Measurements from ENCODE around the gene IER5L.
"Not testable (repeated sequence)": the region's sequence is repeated elsewhere in the genome, so short reads cannot be mapped to it uniquely, and the experiment has no call there.

IER5L gene

DNA sequence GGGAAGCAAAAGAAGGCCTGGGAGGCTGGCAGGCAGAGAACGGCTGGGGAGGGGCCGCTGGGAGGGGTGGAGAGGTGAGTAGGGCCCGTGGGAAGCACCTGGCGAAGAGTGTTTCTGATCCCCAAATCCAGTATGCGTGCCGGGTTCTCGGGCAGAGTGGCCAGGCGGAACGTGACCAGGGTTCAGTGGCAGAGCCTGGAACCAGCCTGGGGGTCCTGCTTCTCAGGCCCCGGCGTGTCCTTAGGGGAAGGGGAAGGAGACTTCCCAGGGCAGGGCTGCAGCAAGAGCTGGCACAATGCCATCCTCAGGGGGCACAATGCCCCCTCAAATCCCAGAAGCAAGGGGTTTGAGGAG is 25.5 kb upstream of the IER5L start:
- in situ Hi-C loops (cut with MboI; ENCODE audit: low sequenced_read_pairs) = no loop called here

DNA sequence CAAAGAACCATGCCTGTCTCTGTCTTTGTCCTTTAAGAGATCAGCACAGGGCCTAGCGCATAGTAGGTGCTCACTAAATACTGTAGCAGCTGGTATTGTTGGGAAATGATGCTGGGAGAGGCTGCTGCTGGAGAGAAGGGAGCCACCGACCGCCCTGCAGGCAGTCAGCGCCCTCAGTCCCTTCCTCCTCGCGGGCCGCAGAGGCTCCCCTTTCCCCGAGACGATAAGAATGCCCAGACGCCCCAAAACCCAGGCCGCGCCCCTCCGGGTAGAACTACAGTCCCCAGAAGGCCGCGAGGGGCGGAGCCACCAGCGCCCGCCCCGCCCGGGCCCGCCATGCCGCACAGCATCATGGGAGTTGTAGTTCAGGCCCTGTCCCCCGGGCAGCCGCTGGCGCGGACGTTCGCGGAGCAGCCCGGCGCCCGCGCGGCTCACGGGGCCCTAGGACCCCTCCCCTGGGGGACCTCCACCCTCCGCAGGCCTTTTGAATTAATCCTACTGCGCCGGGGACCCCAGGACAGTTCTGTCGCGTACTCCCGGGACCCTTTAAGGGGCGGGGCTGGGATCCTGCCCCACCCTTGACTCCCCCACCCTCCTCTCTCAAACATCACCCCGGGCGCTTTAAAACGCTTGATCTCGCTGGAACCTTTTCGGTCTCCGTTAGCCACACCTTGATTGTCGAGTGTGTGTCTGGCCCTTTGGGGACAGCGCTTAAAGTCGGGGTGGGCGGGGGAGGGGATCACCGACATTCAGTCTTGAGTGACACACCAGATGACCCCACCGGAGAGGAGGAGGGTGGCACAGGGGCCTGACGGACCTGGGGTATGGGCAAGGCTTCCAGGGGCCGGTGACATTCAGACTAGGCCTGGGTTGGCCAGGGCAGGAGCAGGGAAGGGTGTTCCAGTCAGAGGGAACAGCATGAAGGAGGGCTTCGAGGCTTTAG is 24.8 kb upstream of the IER5L start:
- in situ Hi-C loops (cut with MboI; ENCODE audit: low sequenced_read_pairs) = no loop called here

DNA sequence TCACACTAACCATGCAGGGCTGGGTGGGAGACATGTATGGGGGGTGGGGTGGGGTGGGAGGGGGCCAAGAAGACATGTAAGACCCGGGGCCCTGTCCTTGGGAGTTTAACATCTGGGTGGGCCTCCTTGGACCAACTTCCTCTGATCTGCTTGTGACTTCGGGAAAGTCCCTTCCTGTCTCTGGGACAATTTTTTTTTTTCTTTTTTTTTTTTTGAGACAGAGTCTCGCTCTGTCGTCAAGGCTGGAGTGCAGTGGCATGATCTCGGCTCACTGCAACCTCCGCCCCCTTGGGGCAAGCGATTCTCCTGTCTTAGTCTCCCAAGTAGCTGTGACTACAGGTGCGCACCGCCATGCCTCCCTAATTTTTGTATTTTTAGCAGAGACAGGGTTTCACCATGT is 23.8 kb upstream of the IER5L start:
- in situ Hi-C loops (cut with MboI; ENCODE audit: low sequenced_read_pairs) = no loop called here

DNA sequence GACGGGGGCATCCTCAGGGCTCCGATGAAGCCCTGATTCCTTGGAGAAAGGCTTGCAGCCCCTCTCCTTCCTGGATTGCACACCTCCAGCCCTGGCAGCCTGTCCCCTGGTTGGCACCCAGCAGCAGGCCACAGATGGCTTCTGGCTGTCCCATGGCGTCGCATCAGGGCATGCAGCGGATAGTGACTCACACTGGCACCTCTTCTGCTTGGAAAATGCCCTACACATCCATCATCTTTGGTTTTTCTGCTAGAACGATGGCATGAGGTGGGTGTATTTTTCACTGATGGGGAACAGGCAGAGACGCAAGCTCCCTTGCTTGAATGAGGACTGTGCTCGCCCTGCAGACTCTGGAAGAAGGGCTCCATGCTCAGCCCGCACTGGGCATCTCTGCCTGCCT is 23.2 kb upstream of the IER5L start:
- in situ Hi-C loops (cut with MboI; ENCODE audit: low sequenced_read_pairs) = no loop called here

DNA sequence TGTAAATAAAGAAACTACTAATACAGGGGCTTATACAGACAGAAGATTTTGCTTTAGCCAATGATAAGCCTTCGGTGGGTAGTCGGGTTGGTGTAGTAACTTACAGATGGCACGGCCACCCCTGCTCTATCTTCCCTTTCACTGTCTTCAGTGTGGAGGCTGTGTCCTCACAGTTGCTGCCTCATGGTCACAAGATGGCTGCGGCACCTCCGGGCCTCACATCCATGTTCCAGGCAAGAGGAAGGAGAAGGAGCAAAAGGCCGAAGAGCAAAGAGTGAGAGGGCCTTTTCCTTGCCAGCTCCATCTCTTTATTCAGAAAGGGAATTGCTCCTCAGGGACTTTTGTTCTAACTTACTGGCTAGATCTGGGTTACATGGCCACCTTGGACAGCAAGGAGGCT is 22.2 kb upstream of the IER5L start:
- in situ Hi-C loops (cut with MboI; ENCODE audit: low sequenced_read_pairs) = no loop called here

DNA sequence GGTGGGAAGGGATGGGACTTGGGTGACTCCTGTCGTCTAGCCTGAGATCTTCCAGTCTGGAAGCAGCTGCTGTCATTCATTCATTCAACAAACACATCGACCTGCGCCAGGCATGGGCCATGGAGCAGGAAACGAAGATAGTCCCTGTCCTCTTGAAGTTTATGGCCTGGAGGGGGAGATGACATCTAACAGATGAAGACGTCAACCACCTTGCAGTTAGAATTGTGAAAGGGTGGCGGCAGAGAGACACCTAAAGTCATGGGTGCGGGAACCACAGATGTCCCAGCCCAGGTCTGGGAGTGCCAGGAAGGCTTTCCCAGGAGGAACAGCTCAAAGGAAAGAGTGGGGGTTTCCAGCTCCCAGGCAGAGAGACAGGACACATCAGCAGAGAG is 21.0 kb upstream of the IER5L start:
- in situ Hi-C loops (cut with MboI; ENCODE audit: low sequenced_read_pairs) = no loop called here

GRCh38 chr9:129198319-129199043 is 20.4 kb upstream of the IER5L start:
- in situ Hi-C loops (cut with MboI; ENCODE audit: low sequenced_read_pairs) = no loop called here

DNA sequence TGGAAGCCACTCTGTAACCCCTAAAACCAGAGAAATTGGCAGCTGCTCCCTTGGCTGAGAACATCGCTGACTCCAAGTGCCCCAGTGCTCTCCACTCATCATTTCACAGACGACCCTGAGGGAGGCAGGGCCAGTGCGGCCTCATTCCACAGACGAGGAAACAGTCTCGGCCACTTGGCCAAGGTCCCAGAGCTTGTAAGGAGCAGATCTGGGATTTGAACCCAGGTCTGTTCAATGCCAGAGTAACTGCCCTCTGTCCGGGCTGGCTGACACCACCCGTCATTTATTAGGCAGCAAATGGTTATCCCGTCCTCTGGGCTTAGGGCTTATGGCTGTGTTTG is 19.9 kb upstream of the IER5L start:
- in situ Hi-C loops (cut with MboI; ENCODE audit: low sequenced_read_pairs) = no loop called here

DNA sequence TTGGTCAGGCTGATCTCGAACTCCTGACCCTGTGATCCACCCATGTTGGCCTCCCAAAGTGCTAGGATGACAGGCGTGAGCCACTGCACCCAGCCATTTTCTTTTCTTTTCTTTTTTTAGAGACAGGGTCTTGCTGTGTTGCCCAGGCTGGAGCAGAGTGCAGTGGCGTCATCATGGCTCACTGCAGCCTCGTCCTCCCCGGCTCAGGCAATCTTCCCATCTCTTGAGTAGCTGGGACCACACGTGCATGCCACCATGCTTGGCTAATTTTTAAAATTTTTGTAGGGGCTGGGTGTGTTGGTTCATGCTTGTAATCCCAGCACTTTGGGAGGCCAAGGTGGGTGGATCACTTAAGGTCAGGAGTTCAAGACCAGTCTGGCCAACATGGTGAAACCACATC is 19.0 kb upstream of the IER5L start:
- in situ Hi-C loops (cut with MboI; ENCODE audit: low sequenced_read_pairs) = not testable (repeated sequence)

DNA sequence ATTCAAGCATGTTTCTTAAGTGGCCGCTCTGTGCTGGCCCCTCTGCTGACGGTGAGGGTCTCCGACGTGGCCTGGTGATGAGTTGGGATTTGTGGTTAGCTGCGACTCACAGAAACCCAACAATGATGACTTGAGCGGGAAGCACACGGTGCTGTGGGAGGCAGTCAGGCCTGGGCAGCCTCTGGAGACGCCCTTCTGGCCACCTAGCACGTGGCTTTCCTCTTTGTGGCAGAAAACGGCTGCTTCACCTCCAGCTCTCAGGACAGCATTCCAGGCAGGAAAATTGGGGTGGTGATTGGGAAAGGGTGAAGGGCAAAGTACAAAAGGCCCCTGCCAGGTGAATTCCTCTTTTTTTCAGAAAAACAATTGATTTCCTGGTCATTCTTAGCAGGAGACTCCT is 17.5 kb upstream of the IER5L start:
- in situ Hi-C loops (cut with MboI; ENCODE audit: low sequenced_read_pairs) = no loop called here

DNA sequence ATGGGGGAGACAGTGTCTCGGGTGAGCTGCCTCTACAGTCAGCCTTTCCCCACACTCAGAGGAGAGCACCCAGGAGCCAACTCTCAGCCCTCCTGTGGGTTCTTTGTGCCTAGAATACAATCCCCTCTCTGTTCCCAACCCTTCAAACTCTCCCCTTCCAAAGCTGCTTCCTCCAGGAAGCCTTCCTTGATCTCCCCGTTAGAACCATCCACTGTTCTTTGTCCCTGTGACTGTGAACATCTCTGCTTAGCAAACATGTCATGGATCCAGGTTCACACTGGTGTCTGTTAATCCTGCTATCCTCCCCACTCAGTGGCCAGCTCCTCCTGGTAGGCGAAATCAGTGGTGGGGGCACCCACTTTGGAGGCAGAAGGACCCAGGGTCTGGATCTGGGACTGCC is 16.2 kb upstream of the IER5L start:
- in situ Hi-C loops (cut with MboI; ENCODE audit: low sequenced_read_pairs) = no loop called here

- in situ Hi-C loops (cut with MboI; ENCODE audit: low sequenced_read_pairs) = no loop called here
These were observed 15.6 kb upstream of the IER5L start for GRCh38 chr9:129193655-129194054.

DNA sequence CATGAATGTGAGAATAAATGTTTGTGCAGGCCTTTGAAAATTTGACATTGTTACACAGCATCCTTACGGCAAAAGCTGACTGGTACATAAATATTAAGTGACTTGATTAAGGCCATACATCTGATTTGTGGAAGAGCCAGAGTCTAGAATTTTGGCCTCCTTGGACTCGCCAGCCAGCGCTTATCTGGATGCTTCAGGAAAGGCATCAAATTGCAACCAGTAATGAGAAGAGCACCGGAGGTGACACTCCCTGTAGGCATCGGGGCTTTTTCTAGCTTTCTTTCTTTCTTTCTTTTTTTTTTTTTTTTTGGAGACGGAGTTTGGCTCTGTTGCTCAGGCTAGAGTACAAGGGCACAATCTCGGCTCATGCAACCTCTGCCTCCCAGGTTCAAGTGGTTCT is 13.2 kb upstream of the IER5L start:
- in situ Hi-C loops (cut with MboI; ENCODE audit: low sequenced_read_pairs) = no loop called here

DNA sequence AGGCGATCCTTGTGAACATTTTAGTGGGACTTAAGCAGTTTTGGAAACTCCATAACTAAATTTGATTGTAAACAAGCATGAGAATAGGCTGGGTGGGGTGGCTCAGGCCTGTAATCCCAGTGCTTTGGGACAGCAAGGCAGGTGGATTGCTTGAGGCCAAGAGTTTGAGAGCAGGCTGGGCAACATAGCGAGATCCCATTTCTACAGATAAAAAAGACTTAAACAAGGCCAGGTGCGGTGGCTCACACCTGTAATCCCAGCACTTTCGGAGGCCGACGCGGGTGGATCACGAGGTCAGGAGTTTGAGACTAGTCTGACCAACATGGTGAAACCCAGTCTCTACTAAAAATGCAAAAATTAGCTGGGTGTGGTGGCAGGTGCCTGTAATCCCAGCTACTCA is 11.9 kb upstream of the IER5L start:
- in situ Hi-C loops (cut with MboI; ENCODE audit: low sequenced_read_pairs) = not testable (repeated sequence)

GRCh38 chr9:129187042-129187441 is 9.0 kb upstream of the IER5L start:
- in situ Hi-C loops (cut with MboI; ENCODE audit: low sequenced_read_pairs) = no loop called here

DNA sequence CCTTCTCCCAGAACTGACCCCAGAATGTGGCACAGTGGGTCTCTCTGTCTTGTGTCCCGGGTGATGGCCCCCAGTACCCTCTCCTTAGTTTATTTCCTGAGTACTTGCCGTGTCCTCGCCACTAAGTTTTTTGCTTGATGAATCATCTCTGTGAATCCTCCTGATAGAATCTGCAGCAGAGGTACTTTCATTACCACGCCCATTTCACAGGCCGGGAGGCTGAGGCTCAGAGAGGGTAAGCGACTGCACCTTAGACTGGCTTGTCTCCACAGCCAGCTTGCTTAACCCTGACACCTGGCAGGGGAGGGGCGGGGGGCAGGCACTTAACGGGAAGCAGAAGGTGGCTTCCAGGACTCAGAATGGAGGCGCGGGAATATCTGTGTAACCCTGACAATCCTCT is 7.9 kb upstream of the IER5L start:
- in situ Hi-C loops (cut with MboI; ENCODE audit: low sequenced_read_pairs) = no loop called here

DNA sequence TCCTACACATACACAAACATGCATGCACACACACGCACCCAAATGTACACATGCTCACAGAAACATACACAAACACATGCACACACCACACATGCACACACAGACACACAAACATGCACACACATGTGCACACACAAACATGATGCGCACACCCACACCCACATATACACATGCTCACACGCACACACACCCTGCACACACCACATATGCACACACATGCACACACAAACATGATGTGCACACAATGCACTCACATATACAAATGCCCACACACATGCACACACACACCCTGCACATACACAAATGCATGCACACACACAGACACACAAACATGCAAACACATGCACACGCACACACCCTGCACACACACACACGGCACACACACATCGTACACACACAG is 7.3 kb upstream of the IER5L start:
- in situ Hi-C loops (cut with MboI; ENCODE audit: low sequenced_read_pairs) = no loop called here

DNA sequence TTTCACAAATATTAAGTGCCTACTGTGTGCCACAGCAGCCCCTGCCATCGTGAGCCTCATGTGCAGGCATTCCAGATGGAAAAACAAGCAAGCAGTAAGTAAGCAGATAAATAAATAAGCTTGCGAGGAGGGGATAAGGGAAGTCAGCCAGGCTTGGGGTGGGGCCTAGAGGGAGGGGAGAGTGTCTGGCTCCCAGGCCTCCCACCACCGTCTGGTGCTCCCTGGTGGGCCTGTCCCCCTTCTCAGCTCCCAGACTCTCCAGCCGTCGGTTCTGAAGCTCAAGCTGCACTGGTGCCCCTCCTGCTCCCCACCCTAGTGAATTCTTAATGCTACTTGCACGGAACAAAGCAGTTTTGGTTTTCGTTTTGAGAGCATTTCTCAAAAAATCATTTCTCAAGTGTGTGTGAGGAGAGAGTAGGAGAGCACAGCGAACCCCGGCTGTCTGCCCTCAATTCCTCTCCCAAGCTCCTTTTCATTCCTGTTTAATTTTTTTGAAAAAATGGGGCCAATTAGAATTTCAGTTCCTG is 6.6 kb upstream of the IER5L start:
- in situ Hi-C loops (cut with MboI; ENCODE audit: low sequenced_read_pairs) = loop anchor here (5.0 kb wide), 1 partner anchor 358 kb away; no protein-coding TSS in a partner anchor

- in situ Hi-C loops (cut with MboI; ENCODE audit: low sequenced_read_pairs) = loop anchor here (5.0 kb wide), 1 partner anchor 358 kb away; no protein-coding TSS in a partner anchor
These were observed 6.1 kb upstream of the IER5L start for GRCh38 chr9:129184219-129184524.

DNA sequence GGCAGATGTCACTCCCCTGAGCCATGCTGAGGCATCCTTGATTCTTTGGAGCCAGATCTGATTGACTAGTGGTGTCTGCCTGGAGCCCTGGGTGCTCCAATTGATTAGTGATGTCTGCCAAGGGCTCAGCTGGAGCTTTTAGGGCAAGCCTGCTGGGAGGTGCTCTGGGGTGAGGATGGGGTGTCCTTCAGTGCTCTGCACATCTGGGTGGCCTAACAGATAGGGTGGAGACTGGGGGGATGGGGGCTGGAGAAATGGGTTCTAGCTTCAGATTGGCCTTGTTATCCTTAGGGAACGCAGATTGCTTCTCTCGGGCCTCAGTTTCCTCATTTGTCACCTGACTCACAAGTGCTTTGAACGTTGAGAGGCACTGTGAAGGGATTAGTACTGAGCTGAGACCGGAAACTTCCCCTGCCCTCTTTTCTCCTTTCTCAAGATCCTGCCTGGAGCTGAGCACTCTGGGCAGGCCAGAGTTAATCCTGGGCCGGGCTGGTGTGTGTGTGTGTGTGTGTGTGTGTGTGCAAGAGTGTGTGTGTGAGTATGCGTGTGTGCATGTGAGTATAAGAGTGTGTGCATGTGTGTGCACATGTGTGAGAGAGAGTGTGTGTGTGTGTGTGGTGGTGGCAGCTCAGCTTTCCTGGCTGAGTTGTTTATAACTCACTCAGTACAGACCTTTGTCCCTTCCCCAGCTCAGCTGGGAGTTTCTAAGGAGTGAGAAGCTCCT is 5.6 kb upstream of the IER5L start:
- in situ Hi-C loops (cut with MboI; ENCODE audit: low sequenced_read_pairs) = loop anchor here (5.0 kb wide), 1 partner anchor 359 kb away; no protein-coding TSS in a partner anchor

Measured in HL-60/S4 treated with phorbol 12-myristate 13-acetate at 8.2 ng/mL for 4 days and 3 days (cell line).